Measurements from ENCODE around the gene TEAD1. TPM values are rescaled to one million over a fixed set of nuclear protein-coding genes. Genes with fewer than 3 reads are reported as not detected.
A peak's percentile ranks its signal among the peaks of the same experiment; 100 is the strongest.

Gene TEAD1
- total and polyA plus RNA-seq, 9 of the 15 experiments (the other 6 are each of a cell fraction or from before 2014, with no cell fraction given) = 1.7 to 17.7 (median 10.8) TPM

DNA sequence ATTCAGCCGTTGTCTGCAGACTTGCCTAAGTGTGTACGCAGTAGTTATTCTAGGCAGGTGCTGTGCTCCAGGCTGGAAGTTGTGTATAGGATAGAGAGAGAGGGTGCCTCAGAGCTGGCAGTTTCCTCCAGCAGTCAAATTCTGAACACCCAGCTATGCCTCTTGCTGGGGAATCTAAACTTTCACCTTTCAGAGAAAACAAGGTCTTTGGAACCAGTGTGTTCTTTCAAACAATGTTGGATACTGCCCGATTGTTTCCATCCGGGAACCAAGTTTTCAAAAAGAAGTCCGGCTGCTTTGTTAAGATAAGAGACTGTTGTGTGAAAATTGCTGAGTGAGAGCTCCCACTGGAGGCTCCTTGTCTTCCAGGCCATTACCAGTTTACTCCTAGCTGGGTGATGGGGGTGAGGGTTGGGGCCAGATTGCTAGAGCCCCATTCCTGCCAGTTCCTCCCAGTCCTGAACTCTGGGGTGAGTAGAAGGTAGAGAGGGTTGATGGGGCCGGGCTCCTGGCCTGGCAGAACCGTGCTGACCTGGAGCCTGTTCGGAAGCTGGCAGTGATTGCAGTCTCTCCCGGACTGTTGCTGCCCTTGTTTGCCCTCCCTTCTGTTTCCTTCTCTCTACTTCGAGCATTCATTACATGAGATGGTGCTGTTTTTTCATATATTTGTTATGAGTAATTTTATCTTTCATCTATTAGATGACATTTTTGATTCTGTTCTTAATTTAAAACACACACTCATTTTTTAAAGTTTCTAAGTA lies 150.2 kb downstream of the TEAD1 start (continued):
- no peak for TF ChIP-seq RCOR1 (IDR thresholded peaks at IDR 0.05; ENCODE audit: borderline replicate concordance in 1 of 2, low read depth in 2 of 2, low read length in 2 of 2)
- peak; percentile 68 to 69 for TF ChIP-seq KDM1A (IDR thresholded peaks at IDR 0.05)
- peak; percentile 90 for TF ChIP-seq FOXM1 (IDR thresholded peaks at IDR 0.05; ENCODE audit: low read depth)
- TF ChIP-seq FOXM1 (CRISPR knock-in tag; IDR thresholded peaks at IDR 0.05; ENCODE audit: low read depth) = no peak
- TF ChIP-seq, protein P1, sequence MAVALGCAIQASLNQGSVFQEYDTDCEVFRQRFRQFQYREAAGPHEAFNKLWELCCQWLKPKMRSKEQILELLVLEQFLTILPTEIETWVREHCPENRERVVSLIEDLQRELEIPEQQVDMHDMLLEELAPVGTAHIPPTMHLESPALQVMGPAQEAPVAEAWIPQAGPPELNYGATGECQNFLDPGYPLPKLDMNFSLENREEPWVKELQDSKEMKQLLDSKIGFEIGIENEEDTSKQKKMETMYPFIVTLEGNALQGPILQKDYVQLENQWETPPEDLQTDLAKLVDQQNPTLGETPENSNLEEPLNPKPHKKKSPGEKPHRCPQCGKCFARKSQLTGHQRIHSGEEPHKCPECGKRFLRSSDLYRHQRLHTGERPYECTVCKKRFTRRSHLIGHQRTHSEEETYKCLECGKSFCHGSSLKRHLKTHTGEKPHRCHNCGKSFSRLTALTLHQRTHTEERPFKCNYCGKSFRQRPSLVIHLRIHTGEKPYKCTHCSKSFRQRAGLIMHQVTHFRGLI (CRISPR knock-in tag; IDR thresholded peaks at IDR 0.05) = no peak
- TF ChIP-seq ZNF121 (CRISPR knock-in tag; conservative IDR thresholded peaks at IDR 0.05) = no peak
- TF ChIP-seq, protein P2, sequence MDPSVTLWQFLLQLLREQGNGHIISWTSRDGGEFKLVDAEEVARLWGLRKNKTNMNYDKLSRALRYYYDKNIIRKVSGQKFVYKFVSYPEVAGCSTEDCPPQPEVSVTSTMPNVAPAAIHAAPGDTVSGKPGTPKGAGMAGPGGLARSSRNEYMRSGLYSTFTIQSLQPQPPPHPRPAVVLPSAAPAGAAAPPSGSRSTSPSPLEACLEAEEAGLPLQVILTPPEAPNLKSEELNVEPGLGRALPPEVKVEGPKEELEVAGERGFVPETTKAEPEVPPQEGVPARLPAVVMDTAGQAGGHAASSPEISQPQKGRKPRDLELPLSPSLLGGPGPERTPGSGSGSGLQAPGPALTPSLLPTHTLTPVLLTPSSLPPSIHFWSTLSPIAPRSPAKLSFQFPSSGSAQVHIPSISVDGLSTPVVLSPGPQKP (CRISPR knock-in tag; IDR thresholded peaks at IDR 0.05) = no peak
- TF ChIP-seq TCF3 (CRISPR knock-in tag; IDR thresholded peaks at IDR 0.05) = peak; percentile 80
- TF ChIP-seq HEY1 (CRISPR knock-in tag; IDR thresholded peaks at IDR 0.05; ENCODE audit: borderline replicate concordance) = no peak
- TF ChIP-seq HDAC1 (IDR thresholded peaks at IDR 0.05) = peak in 1 of 2 experiments; percentile 38; a peak in 1 of 4 replicates
- TF ChIP-seq PREB (CRISPR knock-in tag; IDR thresholded peaks at IDR 0.05) = no peak
- TF ChIP-seq SMC3 (conservative IDR thresholded peaks at IDR 0.05; ENCODE audit: insufficient read depth, low read depth, low read length) = 0 out of 2 replicates have a peak, but pooled peaks have one; percentile 15
- TF ChIP-seq TEAD4 (IDR thresholded peaks at IDR 0.05; ENCODE audit: low read length) = peak; percentile 56; the same call in 1 of the 2 replicates
- no peak for TF ChIP-seq TEAD4 (CRISPR knock-in tag; IDR thresholded peaks at IDR 0.05; ENCODE audit: borderline replicate concordance)
